OCI-LY3 (cell line): ENCODE data around the gene FTO.

ENCODE experiments used
- H2AFZ ChIP-seq: fragments of 200-600, 300-600 bp; shearing (Covaris generic); 2 replicates; pipeline ENCODE4 v1.6.0; 2014; ENCODE audit warnings: antibody characterized with exemption, low read depth, low read length
- H3K27ac ChIP-seq: fragments of 200-600, 300-600 bp; sonication (generic); 2 replicates; pipeline ENCODE4 v1.5.1; 2014; ENCODE audit warnings: mild to moderate bottlenecking, low read length, moderate library complexity, mixed read lengths
- H3K27me3 ChIP-seq: fragments of 200-600, 300-600 bp; sonication (generic); 2 replicates; pipeline ENCODE4 v1.6.1; 2014; ENCODE audit warnings: low read depth, low read length, mixed read lengths
- H3K36me3 ChIP-seq: fragments of 200-600, 300-600 bp; sonication (generic); replicated peaks from 2 replicates; pipeline ENCODE3; 2014; ENCODE audit warnings: low read depth, low read length, mixed read lengths
- H3K4me1 ChIP-seq: fragments of 300-600, 200-600 bp; sonication (generic); 2 replicates; pipeline ENCODE4 v1.6.1; 2014; ENCODE audit warnings: low read length, mixed read lengths
- H3K4me2 ChIP-seq: fragments of 200-600, 300-600 bp; sonication (generic); 2 replicates; pipeline ENCODE4 v1.6.1; 2014; ENCODE audit warnings: low read length, mixed read lengths
- H3K4me3 ChIP-seq: fragments of 300-600, 200-600 bp; sonication (generic); 2 replicates; pipeline ENCODE4 v1.5.1; 2014; ENCODE audit warnings: antibody characterized with exemption, mild to moderate bottlenecking, low read length, moderate library complexity
- H3K79me2 ChIP-seq: fragments of 300-600, 200-600 bp; shearing (Covaris generic); 2 replicates; pipeline ENCODE4 v1.6.1; 2014; ENCODE audit warnings: mild to moderate bottlenecking, low read length, mixed read lengths
- H3K9ac ChIP-seq: fragments of 300-600, 200-600 bp; shearing (Covaris generic); 2 replicates; pipeline ENCODE4 v1.6.0; 2014; ENCODE audit warnings: mild to moderate bottlenecking, low read length, moderate library complexity
- H3K9me3 ChIP-seq: fragments of 200-600, 300-600 bp; shearing (Covaris generic); 2 replicates; pipeline ENCODE4 v1.6.1; 2014; ENCODE audit warnings: low read length, mixed read lengths; ENCODE audit not compliant: insufficient read depth
- H4K20me1 ChIP-seq: fragments of 200-600, 300-600 bp; sonication (generic); 2 replicates; pipeline ENCODE4 v1.6.1; 2016; ENCODE audit warnings: low read length, mixed read lengths; ENCODE audit not compliant: insufficient read depth
- EZH2phosphoT487 ChIP-seq: fragments of 200-600 bp; shearing (Covaris generic); IDR thresholded peaks from 2 replicates; pipeline ENCODE4 v1.6.1; 2018; ENCODE audit warnings: antibody characterized with exemption, mixed run types, low read depth
- TF ChIP-seq, protein P1 (sequence below): fragments of 200-600, 300-600 bp; sonication (generic); IDR thresholded peaks from 2 replicates; pipeline ENCODE4 v1.5.1; 2014; ENCODE audit warnings: antibody characterized with exemption, low read length, low read depth

The FTO gene

DNA sequence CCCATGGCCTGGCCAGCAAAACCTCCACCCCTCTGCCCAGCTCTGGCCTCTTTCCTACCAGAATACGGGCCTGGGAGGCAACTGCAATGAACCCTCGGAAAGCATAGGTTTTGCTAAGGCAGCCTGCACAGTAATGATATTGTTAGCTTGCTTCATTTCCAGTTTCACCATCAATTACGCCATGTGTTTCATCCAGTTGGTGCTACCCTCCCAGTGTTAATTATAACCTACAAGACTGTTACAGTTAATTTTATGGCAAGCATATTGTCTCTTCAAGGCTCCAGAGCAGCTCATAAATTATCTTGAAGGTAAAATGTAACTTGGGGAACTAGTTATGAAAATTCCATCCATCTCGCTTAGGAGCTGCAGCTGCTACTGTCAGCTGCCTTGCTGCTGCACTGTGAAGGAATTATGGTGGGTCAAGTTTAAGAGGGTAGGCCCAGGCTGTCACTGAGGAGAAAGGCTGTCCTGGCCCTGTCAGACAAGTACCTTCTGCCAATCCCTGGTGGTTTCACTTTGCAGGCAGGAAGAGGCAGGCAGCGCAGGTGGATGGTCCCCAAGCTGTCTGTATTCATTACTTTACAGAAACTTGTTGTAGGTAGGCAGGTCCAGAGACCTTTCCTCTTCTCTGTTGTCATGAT, 242.9 kb downstream of the FTO start:
- Histone ChIP-seq H3K4me1 (no peaks in the 10 kb centered on the region), H3K27ac (no peak overlapping the region), H2AFZ (no peak overlapping the region), H3K27me3 (no peaks in the 10 kb centered on the region), H3K9ac (no peak overlapping the region), H3K9me3 (no peaks in the 10 kb centered on the region), H3K79me2 (no peaks in the 10 kb centered on the region), H3K36me3 (no peaks in the 10 kb centered on the region), H4K20me1 (no peaks in the 10 kb centered on the region; the same call in 1 of the 2 replicates), H3K4me2 (no peak overlapping the region), H3K4me3 (no peak overlapping the region)
- TF ChIP-seq, protein P1, sequence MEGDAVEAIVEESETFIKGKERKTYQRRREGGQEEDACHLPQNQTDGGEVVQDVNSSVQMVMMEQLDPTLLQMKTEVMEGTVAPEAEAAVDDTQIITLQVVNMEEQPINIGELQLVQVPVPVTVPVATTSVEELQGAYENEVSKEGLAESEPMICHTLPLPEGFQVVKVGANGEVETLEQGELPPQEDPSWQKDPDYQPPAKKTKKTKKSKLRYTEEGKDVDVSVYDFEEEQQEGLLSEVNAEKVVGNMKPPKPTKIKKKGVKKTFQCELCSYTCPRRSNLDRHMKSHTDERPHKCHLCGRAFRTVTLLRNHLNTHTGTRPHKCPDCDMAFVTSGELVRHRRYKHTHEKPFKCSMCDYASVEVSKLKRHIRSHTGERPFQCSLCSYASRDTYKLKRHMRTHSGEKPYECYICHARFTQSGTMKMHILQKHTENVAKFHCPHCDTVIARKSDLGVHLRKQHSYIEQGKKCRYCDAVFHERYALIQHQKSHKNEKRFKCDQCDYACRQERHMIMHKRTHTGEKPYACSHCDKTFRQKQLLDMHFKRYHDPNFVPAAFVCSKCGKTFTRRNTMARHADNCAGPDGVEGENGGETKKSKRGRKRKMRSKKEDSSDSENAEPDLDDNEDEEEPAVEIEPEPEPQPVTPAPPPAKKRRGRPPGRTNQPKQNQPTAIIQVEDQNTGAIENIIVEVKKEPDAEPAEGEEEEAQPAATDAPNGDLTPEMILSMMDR, result no peak
- TF ChIP-seq EZH2phosphoT487, result no peak

GRCh38 chr16:53947642-53948041, 243.7 kb downstream of the FTO start:
- Histone ChIP-seq H3K4me2 (no peak overlapping the region), H3K9ac (no peak overlapping the region), H3K36me3 (no peaks in the 10 kb centered on the region), H3K9me3 (no peaks in the 10 kb centered on the region), H3K27me3 (no peaks in the 10 kb centered on the region), H3K79me2 (no peaks in the 10 kb centered on the region), H2AFZ (no peak overlapping the region), H4K20me1 (no peaks in the 10 kb centered on the region; the same call in 1 of the 2 replicates), H3K4me3 (no peak overlapping the region), H3K4me1 (peaks cover 7% of the 10 kb centered on the region), H3K27ac (no peak overlapping the region)
- TF ChIP-seq EZH2phosphoT487, result no peak
- TF ChIP-seq, protein P1, result no peak

DNA sequence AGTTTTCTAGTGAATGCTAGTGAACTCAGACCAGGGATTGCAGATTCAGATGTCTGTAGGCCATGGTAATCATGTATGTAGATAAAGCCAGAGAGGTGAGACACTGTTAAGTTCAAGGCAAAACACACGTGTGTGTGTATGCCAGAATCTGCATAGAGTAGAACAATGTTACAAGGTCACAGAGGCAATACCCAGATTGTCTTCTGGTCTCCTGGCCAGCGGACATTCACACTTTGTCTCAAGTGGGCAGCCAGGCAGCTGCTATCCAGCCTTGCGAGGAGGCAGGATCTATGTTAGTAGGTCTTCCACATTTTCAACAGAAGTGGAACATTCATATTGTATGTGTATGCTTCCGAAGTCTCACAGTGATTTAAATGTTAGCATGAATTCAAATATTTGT, 244.4 kb downstream of the FTO start:
- Histone ChIP-seq H3K36me3 (no peaks in the 10 kb centered on the region), H3K4me1 (peaks cover 7% of the 10 kb centered on the region), H4K20me1 (no peaks in the 10 kb centered on the region; the same call in 1 of the 2 replicates), H3K27me3 (no peaks in the 10 kb centered on the region), H3K9me3 (no peaks in the 10 kb centered on the region), H3K79me2 (no peaks in the 10 kb centered on the region), H3K27ac (no peak overlapping the region), H2AFZ (no peak overlapping the region), H3K4me3 (no peak overlapping the region), H3K4me2 (no peak overlapping the region), H3K9ac (no peak overlapping the region)
- TF ChIP-seq EZH2phosphoT487, result no peak
- TF ChIP-seq, protein P1, result no peak

- Histone ChIP-seq H2AFZ (no peak overlapping the region), H3K36me3 (no peaks in the 10 kb centered on the region), H3K9me3 (no peaks in the 10 kb centered on the region), H4K20me1 (no peaks in the 10 kb centered on the region; the same call in 1 of the 2 replicates), H3K27me3 (no peaks in the 10 kb centered on the region), H3K27ac (no peak overlapping the region), H3K4me1 (peaks cover 7% of the 10 kb centered on the region), H3K4me2 (no peak overlapping the region), H3K79me2 (no peaks in the 10 kb centered on the region), H3K4me3 (no peak overlapping the region), H3K9ac (no peak overlapping the region)
- TF ChIP-seq, protein P1, result no peak
- no peak for TF ChIP-seq EZH2phosphoT487
Measured at GRCh38 chr16:53948734-53949430, 244.9 kb downstream of the FTO start.
